A204.1 (cell line): ENCODE measurements around the gene WSCD2.

Source experiments
- FAIRE-seq: peaks from 2 replicates; lab custom pipeline; 2012; peaks lifted over from hg19 to GRCh38; lab: Jason Lieb, UNC

WSCD2 gene

GRCh38 chr12:108166505-108166904 lies 37.4 kb downstream of the WSCD2 start:
- no peak for FAIRE-seq

- FAIRE-seq, result no peak
Observed at GRCh38 chr12:108167974-108168373, 38.9 kb downstream of the WSCD2 start.

GRCh38 chr12:108169708-108170107 lies 40.6 kb downstream of the WSCD2 start:
- FAIRE-seq, result no peak

DNA sequence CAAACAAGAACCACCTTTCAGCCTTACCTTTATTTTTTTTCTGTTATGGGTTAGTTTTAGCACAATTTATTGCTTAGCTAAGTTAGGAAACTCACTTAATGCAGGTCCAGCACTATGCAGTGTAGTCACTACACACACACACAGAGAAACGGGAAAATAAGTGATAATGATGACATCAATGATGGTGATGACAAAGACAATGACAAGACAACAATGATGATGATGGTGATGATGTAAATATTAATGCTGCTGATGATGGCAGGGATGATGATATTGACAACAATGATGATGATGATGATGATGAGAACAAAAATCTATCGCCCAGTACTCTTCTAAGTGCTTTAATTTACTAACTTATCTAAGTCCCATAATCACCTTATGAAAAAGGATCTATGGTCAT lies 41.1 kb downstream of the WSCD2 start:
- FAIRE-seq, result no peak

DNA sequence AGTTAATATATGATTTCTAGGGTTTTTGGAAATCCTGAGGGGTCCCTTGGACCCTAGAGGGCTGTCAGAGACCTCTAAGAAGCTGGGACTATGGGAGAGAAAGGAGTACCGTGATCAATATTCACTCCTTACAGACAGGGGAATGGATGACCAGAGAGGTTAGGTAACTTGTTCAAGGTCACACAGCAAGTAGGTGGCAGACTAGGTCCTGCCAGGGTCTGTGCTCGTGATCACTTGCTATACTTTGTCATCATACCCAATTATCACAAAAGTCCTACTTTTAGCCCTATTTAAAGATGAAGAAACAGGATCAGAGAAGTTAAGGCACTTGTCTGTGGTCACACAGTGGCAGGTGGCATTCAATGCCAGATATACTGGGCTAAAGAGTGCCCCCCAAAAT lies 42.9 kb downstream of the WSCD2 start:
- no peak for FAIRE-seq

DNA sequence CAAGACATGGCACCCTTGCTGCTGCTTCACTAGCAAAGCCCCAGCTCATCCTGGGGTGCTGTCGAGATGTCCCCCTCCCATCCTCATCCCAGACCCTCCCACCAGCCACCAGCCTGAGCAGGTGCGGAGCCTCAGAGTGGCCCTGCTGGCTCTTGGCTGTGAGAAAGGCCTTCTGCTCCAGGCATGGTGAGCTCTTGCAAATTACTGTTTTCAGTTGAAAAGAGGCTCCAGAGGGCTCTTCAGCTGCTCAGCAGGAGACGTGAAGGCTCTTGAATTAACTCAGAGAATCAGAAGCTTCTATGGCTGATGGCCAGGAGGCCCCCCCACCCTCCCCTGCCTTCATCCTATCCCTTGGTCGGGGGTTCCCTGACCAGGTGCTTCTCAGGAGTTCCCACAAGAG lies 44.1 kb downstream of the WSCD2 start:
- no peak for FAIRE-seq

DNA sequence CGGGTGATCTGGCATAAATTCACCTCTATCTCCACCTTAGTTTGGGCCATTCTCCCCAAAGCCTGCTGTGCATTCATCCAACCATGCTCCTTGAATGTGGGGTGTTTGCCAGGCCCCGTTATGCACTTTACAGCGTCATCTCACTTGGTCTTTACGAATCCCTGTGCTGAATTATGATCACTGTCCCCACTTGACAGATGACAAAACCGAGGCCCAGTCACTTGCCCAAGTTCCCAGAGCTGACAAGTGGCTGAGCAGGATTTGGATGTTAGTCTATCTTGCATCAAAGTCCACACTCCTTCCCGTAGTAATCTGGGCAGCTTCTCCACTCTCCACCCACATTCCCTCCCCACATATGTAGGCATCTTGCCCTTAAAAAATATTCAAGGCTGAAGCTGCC lies 44.8 kb downstream of the WSCD2 start:
- no peak for FAIRE-seq

DNA sequence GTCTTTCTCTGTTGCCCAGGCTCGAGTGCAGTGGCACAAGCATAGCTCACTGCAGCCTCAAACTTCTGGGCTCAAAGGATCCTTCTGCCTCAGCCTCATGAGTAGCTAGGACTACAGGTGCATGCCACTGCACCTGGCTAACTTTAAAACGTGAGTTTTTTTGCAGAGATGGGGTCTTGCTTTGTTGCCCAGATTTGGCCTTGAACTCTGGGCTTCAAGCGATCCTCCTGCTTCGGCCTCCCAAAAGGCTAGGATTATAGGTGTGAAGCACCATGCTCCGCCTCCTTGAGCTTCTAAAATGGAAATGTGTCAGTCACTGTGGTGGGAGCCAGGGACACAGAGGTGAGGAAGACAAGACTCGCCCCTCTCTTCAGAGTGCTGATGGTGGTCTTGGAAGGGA lies 45.6 kb downstream of the WSCD2 start:
- no peak for FAIRE-seq

GRCh38 chr12:108175310-108175709 lies 46.2 kb downstream of the WSCD2 start:
- FAIRE-seq, result no peak

DNA sequence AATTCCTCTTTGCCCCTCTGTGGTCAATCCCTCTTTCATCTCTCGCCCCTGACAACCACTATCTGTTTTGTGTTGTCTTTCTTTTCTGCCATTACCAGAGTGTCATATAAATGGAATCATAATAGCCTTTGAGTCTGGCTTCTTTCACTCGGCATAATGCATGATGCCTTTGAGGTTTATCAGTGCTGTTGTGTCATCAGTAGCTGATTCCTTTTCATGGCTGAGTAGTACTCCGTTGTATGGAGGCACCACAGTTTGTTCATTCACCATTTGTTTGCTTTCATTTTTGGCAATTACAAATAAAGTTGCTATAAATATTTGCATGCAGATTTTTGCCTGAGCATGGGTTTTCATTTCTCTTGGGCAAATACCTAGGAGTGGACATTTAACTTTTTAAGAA lies 47.2 kb downstream of the WSCD2 start:
- no peak for FAIRE-seq

GRCh38 chr12:108177131-108177530 lies 48.0 kb downstream of the WSCD2 start:
- FAIRE-seq, result no peak

DNA sequence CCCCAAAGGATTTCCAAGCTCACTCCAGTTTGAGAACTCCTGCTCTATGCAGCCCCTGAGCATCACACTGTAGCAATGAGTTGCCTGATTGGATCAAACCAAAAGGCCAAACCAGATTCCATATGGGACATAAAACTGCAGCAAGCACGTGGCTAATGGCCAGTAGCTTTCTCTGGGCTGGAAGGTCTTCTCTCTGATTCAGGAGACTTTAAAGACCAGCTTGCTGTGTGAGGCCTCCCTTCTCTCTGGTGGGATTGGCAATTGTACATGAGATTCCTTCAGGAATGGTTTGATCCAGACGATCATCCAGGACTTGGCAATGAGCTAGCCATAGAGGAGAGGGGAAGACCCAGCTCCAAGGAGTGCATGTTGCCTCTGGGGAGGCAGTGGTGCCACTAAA lies 50.2 kb downstream of the WSCD2 start:
- FAIRE-seq, result no peak

GRCh38 chr12:108180255-108181094 lies 51.4 kb downstream of the WSCD2 start:
- FAIRE-seq, result no peak

GRCh38 chr12:108181095-108181454 lies 52.0 kb downstream of the WSCD2 start:
- FAIRE-seq, result no peak

- no peak for FAIRE-seq
Observed at GRCh38 chr12:108182096-108182495, 53.0 kb downstream of the WSCD2 start.

- FAIRE-seq, result no peak
Observed at GRCh38 chr12:108185002-108185401, 55.9 kb downstream of the WSCD2 start.

- FAIRE-seq, result no peak
Observed at GRCh38 chr12:108187831-108188230, 58.7 kb downstream of the WSCD2 start.

DNA sequence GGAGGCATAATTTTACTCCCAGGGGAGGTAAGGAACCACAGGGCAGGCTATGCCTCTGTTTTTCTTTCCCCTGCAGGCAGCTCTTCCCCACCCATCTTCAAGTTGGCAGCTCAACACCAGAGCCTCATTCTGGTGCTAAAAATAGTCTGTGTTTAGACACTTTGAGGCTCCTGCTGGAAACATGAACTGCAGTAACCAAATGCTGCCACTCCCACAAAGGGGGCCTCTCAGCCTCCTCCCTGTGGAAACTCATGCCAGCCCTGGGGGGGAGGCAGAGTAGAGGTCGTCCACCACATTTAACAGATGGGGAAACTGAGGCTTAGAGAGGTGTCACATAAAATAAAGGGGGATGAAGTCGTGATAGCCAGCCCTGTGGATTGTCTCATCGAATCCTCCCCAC lies 61.4 kb downstream of the WSCD2 start:
- no peak for FAIRE-seq

DNA sequence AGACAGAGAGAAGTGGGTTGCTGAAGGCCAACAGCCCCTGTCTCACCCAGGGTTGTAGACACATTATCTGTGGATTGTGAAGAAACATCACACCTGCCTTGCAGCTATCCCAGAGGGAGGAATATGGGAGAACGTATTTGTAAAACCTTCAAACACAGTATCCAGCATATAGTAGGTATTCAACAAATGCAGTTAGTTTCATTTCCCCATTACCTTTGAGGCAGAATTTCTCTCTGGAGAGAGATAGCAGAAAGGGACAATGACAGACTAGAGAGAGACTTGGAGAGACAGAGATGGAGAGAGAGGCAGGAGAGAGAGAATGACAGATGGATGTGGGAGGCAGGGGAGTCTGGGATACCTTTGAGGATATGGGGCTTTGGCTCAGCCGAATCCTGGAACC lies 62.0 kb downstream of the WSCD2 start:
- FAIRE-seq, result no peak

GRCh38 chr12:108191938-108192337 lies 62.9 kb downstream of the WSCD2 start:
- FAIRE-seq, result no peak

DNA sequence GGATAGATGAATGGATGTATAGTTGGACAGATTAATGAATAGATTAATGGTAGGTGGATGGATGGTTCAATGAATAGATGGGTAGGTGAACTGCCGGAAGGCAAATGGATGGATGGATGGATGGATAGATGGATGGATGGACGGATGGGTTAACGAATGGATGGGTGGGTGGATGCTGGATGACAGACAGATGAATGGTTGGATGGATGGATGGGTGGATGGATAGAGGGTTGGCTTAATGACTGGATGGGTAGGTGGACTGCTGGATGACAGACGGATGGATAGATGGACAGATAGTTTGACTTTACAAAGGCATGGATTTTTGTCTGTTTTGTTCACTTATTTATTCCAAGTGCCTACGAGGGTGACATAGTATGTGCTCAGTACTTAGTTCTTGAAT lies 64.4 kb downstream of the WSCD2 start:
- FAIRE-seq, result no peak

GRCh38 chr12:108193917-108194316 lies 64.8 kb downstream of the WSCD2 start:
- peak; percentile 79 for FAIRE-seq

DNA sequence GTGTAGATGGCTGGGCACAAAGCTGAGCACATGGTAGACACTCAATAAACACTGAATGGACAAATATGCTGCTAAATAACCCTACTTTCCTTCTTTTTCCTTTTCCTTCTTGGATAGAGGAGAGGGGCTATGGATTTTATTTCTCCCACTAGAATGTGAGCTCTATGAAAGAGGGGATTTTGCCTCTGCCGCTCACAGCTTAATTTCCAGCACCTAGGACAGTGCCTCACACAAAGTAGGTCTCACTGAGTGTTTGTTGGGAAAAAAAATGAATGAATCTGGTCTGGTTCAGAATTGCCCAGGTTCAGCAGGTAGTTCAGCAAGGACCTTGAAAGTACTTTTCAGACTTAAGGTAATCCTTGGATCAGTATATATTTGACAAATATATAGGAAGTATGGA lies 65.5 kb downstream of the WSCD2 start:
- FAIRE-seq, result no peak

DNA sequence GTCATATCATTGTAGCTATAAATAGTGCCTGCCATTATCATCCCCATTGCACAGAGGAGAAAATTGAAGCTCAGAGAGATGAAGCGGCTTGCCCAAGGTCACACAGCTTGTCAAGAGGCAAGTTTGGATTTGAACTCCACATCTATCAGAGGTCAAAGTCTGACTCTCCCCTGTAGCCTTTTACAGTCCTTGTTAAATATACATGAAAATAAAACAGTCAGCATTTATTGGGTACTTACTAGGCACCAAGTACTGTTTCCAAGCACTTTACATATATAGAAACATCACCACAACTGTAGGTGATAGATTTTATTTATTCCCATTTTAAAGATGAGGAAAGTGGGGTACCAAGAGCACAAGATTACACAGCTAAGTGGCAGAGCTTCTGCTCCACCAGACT lies 67.2 kb downstream of the WSCD2 start:
- no peak for FAIRE-seq

GRCh38 chr12:108196921-108197320 lies 67.8 kb downstream of the WSCD2 start:
- no peak for FAIRE-seq
